ENCODE results near the gene ASB6.
A peak's percentile ranks its signal among the peaks of the same experiment; 100 is the strongest.

ASB6 gene

GRCh38 chr9:129624168-129624759 is 17.7 kb downstream of the ASB6 start:
- peak; percentile 59 for DNase-seq

DNA sequence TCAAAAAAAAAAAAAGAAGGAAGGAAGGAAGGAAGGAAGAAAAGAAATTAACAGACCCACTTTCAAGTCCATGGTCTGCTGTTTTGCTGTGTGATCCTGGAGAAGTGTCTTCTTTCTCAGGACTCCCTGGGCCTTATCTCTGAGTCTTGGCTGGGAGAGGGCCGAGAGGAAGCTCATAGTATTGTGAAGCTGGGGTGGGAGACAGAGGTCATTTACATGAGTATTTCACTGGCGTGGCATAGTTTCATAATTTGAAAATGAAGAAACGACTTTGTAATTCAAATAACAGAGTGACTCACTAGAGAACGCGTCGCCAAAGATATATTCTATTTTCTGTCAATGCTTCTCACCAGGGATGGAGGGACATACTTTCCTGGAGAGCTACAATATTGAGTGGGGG is 18.6 kb downstream of the ASB6 start:
- peak; percentile 83 for DNase-seq

DNA sequence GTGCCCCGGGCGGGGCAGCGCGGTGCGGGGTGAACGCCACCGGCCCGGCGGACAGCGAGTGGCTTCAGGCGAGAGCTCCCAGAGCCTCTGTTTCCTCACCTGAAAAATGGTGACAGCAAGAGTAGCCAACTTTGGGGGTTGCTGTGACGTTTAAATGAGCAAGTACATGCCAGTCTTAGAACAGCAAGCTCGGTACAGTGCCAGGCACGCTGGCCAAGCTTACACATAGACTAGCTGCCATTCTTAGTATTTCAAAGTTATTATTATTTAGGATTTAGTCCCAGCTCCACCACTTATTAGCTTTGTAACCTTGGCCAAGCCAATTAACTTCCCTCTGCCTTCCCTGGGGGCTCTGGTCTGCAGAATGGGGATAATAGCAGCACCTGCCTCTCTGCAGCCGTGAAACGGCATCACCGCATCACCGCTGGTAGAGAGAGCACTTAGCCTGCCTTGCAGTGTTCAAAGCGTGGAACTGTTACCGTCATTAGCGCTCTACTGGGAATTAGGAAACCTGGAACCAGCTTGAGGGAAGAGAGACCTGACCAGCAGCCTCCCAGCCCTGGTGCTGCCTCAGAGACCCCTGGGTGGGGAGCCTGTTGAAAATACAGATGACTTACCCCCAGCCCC is 21.2 kb downstream of the ASB6 start, which contains the start of gene C9orf50:
Gene C9orf50, minus strand, starts transcription at position 433 of the 627 bp plus-strand sequence. CDS start 527 bp downstream, outside the sequence.
- no peak for DNase-seq

DNA sequence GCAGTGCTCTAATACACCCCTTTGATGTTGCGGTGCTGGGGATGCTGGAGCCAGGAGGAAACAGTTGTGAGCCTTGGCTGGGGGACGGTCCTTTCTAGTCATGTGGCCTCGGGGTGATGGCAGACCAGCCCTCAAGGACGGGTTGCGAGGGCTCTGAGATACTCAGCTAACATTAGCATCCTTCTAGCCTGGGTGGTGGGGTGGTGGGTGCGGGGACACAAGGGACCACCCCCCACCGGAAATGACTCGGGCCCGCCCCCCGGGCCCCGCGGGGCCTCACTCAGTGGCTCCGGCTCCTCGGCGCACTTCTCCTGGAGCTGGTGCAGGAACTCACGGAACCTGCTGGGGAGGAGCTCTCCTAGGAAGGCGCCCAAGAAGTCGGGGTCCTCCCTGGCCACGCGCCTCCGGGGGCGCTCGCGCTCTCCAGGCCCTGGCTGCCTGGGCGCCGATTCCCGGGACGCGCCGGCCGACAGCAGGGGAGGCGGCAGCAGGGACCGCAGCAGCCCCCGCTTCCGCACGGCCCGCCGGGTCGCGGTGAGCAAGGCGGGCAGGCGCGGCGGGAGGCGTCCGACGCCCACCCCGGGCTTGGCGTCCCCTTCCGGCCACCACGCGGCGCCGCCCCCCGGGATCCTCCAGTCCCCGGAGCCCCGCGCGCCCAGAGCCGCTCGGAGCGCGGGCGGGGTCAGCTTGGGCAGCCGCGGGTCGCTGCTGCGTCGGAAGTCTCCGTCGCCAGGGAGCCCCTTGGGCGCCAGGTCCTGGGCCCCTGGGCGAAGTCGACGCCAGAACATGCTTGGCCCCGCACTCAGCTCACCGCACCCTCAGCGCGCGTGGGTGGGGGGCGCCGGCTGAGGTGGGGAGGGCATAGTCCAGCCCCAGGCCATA is 21.9 kb downstream of the ASB6 start:
- DNase-seq = peak; percentile 60

- peak; percentile 88 for DNase-seq
Measured at GRCh38 chr9:129617167-129617566, 24.8 kb downstream of the ASB6 start.

DNA sequence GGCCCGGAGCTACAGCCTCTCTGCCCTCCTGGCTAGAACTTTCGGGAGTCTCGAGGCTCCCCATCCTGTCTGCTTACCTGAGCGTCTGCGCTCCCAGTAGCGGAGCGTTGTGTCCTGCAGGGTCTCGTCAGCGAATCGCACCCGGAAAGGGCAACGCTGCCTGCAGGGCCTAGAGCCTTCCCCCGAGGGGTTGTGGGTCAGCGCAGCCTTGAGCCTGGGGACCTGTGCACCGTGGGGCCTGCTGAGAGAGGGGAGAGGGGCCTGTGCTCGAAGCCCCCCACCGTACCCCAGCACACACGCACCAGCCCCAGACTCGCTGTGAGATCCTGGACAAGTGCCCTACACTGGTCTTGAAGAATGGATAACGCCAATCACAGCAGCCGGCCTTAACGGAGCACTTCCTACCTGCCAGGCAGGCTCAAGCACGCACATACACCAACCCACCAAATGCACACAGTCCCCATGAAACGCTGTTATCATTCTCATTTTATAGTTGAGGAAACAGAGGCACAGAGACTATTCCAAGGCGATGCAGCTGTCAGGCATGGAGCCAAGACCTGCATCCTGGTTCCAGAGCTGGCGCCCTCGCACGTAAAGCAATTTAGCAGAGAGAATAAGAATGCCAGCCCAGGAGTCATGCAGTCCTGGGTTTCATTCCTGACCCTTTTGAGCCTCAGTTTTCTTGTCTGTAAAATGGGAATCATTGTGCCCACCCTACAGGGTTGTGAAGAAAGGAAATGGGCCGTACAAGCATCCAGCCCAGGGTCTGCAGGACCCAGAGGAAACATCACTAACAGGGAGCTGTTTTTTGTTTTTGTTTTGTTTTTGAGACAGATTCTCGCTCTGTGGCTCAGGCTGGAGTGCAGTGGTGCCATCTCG is 26.3 kb downstream of the ASB6 start:
- DNase-seq = no peak

GRCh38 chr9:129614932-129615331 is 27.0 kb downstream of the ASB6 start:
- no peak for DNase-seq

DNA sequence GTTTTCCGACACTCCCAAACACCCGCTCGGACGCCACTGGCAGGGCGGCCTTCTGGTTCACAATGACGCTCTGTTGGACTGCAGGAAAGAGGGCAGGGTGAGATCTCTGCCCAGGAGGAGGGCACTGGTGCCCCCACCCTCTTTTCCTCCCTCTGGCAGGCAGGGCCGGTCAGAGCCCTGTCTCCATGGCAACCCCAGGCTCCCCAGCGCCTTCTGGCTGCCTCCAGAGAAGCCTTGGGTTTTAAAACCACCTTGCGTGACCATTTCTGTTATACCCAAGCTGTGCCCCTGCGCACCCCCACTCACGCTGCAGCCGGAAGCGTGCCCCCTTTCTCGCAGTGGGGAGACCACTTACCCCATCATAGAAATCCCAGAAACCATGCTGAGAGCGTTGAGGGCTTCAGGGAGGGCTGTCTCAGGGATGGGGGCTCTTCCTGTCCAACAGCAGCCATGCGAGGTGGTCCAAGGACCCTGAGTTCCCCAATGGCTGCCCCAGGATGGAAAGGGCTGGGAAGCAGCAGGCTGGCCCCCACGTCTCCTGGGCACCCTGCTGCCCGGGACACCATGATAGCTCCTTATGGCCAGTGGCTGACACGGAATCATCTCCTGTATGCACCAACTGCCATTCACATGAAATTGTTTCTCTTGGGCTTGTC is 28.3 kb downstream of the ASB6 start:
- DNase-seq = no peak

DNA sequence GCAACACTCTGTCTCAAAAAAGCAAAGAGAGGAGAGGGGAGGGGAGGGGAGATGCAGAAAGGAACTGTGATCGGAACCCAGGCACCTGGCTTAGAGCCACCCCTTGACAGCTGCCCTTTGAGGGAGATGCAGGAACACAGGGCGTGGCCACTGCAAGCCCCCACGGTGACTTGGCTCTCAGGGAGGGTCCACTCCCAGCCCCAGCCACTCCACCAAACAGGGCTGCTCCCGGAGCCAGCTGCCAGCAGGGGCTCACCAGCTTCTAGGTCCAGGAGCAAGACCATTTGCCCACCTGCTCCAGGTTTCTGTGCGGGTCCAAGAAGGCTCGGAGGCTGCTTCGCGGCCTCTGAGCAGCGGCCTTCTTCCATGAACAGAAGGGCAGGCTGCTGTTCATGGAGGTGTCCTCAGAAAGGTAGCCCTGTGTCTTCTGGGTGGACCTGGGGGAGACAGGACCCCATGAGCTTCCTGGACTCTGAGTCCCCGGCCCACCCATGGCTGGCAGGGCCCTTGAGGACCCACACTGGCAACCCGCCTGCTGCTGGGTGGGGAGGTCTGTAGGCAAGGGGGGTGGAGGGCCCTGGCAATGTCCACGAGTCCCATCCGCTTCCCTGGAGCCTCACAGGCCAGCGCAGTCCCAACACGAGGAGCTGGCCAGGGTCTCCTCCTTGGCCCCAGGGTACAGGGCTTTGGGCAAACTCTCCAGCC is 29.0 kb downstream of the ASB6 start:
- no peak for DNase-seq

DNA sequence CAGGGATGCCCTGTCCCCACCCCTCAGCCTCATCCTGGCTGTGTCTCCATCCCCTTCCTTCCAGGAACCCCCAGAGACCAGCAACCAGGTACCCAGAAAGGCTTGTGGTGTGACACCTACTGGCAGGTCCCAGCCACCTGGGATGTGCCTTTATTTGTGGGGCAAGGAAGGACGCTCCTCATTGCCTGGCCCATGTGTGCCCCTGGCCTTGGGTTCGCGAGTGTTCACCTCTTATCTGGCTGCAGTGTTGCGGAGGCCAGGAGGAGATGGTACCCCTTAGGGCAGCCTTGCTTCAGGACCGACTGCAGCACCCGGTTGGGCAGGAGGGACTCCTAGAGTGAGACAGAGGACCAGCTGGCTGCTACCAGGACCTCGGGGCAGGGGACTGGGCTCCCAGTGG is 29.8 kb downstream of the ASB6 start:
- no peak for DNase-seq

- no peak for DNase-seq
Measured at GRCh38 chr9:129611307-129611800, 30.6 kb downstream of the ASB6 start.

DNA sequence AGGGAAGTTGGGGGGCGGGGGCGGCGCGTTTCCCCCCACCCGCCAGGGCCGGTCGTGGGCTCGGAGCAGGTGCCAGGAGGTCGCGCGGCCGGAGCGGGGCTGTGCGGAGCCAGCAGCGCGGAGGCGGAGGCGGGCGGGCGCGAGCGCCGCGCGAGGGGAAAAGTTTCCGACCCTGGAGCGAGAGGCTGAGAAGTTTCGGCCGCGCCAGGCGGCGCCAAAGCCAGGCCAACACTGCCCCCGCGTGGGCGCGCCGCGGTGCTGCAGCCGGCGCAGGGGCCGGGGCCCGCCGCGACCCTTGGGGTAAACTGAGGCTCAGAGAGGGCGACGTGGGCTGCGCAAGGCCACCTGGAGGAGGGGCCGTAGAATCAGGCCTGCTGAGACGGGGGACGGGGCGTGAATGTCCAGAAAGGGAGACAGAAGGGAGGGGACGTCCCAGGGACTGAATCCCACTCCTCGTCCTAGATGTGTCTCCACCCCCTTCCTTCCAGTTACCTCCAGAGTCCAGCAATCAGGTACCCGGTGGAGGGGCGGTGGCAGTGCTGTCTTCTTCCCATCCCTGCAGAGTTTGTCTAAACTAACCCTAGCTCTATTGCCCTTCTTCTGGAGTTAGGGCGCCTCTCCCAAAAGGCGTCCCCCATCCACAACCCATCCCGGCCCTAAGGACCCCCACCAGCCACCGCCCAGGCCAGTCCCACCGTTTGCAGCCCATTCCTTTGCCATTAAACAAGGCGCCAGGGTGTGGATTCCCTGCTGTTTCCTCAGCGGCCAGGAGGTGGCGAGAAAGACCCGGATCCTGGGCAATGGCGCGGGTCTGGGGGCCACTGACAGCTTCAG is 31.3 kb downstream of the ASB6 start:
- DNase-seq = peak; percentile 74

DNA sequence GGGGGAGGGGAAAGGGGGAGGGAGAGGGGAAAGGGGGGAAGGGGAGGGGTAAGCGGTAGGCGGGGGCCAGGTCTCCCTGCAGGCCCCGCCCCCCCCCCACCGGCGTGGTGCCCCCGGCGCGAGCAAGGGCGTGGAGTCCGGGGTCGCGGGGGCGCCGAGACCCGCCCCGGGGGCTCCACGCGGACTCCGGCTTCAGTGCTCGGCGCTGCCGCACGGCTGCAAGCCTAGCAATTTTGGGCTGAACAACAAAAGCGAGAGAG is 31.8 kb downstream of the ASB6 start:
- no peak for DNase-seq

GRCh38 chr9:129609486-129610212 is 32.3 kb downstream of the ASB6 start:
- peak; percentile 67 for DNase-seq

- DNase-seq = no peak
Measured at GRCh38 chr9:129608561-129609481, 33.1 kb downstream of the ASB6 start.

- no peak for DNase-seq
Measured at GRCh38 chr9:129607027-129607387, 34.9 kb downstream of the ASB6 start.

- no peak for DNase-seq
Measured at GRCh38 chr9:129606161-129607026, 35.6 kb downstream of the ASB6 start.

GRCh38 chr9:129604766-129605163 is 37.2 kb downstream of the ASB6 start:
- no peak for DNase-seq

Measured in fibroblast of skin of right biceps (primary cell).